Ishikawa (cell line): ENCODE measurements around the gene S100A5.

ENCODE experiments used
- CEBPB ChIP-seq: IDR thresholded peaks from 2 replicates; pipeline ENCODE4 v1.6.1; 2012
- CREB1 ChIP-seq: IDR thresholded peaks from 2 replicates; pipeline ENCODE4 v1.6.1; 2012; ENCODE audit warnings: low read depth
- EGR1 ChIP-seq: IDR thresholded peaks from 2 replicates; pipeline ENCODE4 v1.6.1; 2012
- EP300 ChIP-seq: IDR thresholded peaks from 2 replicates; pipeline ENCODE4 v1.6.1; 2012; ENCODE audit warnings: borderline replicate concordance
- FOXM1 ChIP-seq: IDR thresholded peaks from 2 replicates; pipeline ENCODE4 v1.6.1; 2012; ENCODE audit warnings: low read depth, borderline replicate concordance
- MAX ChIP-seq: IDR thresholded peaks from 2 replicates; pipeline ENCODE4 v1.6.1; 2012
- NFIC ChIP-seq: IDR thresholded peaks from 2 replicates; pipeline ENCODE4 v1.6.1; 2012
- RAD21 ChIP-seq: IDR thresholded peaks from 2 replicates; pipeline ENCODE4 v1.6.1; 2012; ENCODE audit warnings: low read depth
- REST ChIP-seq: IDR thresholded peaks from 2 replicates; pipeline ENCODE4 v1.6.1; 2012; ENCODE audit warnings: low read depth, mild to moderate bottlenecking
- TAF1 ChIP-seq: IDR thresholded peaks from 2 replicates; pipeline ENCODE4 v1.6.1; 2012; ENCODE audit warnings: low read depth, mild to moderate bottlenecking
- TCF12 ChIP-seq: IDR thresholded peaks from 2 replicates; pipeline ENCODE4 v1.6.1; 2012; ENCODE audit warnings: low read depth
- TEAD4 ChIP-seq: IDR thresholded peaks from 2 replicates; pipeline ENCODE4 v1.6.1; 2012
- USF1 ChIP-seq: IDR thresholded peaks from 2 replicates; pipeline ENCODE4 v1.6.1; 2012
- YY1 ChIP-seq: IDR thresholded peaks from 2 replicates; pipeline ENCODE4 v1.6.1; 2012; ENCODE audit warnings: low read depth
- ZBTB7A ChIP-seq: IDR thresholded peaks from 2 replicates; pipeline ENCODE4 v1.6.1; 2012; ENCODE audit warnings: low read depth

The S100A5 gene

GRCh38 chr1:153553096-153553495 lies 12.4 kb upstream of the S100A5 start:
- TF ChIP-seq EGR1 (no peak), FOXM1 (no peak), USF1 (no peak), RAD21 (no peak), TEAD4 (no peak), NFIC (no peak), YY1 (no peak), MAX (no peak), CREB1 (no peak), EP300 (no peak), ZBTB7A (no peak), TCF12 (no peak), TAF1 (no peak), REST (no peak), CEBPB (no peak)

- no peak for TF ChIP-seq YY1
- TF ChIP-seq CEBPB = no peak
- no peak for TF ChIP-seq TCF12
- TF ChIP-seq EP300 = no peak
- no peak for TF ChIP-seq FOXM1
- TF ChIP-seq NFIC = no peak
- TF ChIP-seq TEAD4 = no peak
- no peak for TF ChIP-seq CREB1
- no peak for TF ChIP-seq EGR1
- no peak for TF ChIP-seq MAX
- TF ChIP-seq USF1 = no peak
- TF ChIP-seq RAD21 = no peak
- TF ChIP-seq REST = no peak
- TF ChIP-seq TAF1 = no peak
- no peak for TF ChIP-seq ZBTB7A
These were observed 11.6 kb upstream of the S100A5 start for GRCh38 chr1:153552335-153552734.

- no peak for TF ChIP-seq CREB1
- no peak for TF ChIP-seq YY1
- TF ChIP-seq CEBPB = no peak
- no peak for TF ChIP-seq TEAD4
- TF ChIP-seq EP300 = no peak
- TF ChIP-seq TAF1 = no peak
- TF ChIP-seq FOXM1 = no peak
- no peak for TF ChIP-seq REST
- no peak for TF ChIP-seq RAD21
- TF ChIP-seq EGR1 = no peak
- no peak for TF ChIP-seq MAX
- TF ChIP-seq USF1 = no peak
- TF ChIP-seq NFIC = no peak
- no peak for TF ChIP-seq TCF12
- TF ChIP-seq ZBTB7A = no peak
These were observed 10.2 kb upstream of the S100A5 start for GRCh38 chr1:153550827-153551500.
